ENCODE measurements around the gene ARIH2.

ARIH2 gene

DNA sequence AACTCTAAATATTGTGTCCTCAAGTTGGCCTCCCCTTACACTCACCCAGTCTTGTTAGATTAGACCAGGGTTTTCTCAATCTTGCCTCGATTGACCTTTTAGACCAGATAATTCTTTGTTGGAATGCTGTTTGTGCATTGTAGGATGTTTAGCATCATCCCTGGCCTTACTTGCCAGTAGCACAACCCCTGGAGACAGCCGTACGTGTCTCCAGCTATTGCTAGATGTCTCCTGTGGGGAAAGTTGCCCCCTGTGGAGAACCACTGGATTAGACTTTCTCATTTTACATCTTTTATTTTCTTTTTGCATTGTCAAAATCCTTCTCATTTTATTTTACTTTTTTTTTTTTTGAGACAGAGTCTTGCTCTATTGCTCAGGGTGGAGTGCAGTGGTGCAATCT, 90.8 kb downstream of the ARIH2 start:
- Mint-ChIP-seq H3K27me3 (no peaks in the 10 kb centered on the region), H3K27ac (peak overlapping the region; percentile 67), H3K36me3 (peaks cover 27 to 32% of the 10 kb centered on the region in 2 donors), H3K4me1 (peaks cover 41 to 60% of the 10 kb centered on the region in 2 donors), H3K4me3 (peak overlapping the region in 1 of 2 donors; percentile 41), H3K9me3 (no peaks in the 10 kb centered on the region)
- DNase-seq, result no peak
- no peak for ATAC-seq (replicated peaks)

DNA sequence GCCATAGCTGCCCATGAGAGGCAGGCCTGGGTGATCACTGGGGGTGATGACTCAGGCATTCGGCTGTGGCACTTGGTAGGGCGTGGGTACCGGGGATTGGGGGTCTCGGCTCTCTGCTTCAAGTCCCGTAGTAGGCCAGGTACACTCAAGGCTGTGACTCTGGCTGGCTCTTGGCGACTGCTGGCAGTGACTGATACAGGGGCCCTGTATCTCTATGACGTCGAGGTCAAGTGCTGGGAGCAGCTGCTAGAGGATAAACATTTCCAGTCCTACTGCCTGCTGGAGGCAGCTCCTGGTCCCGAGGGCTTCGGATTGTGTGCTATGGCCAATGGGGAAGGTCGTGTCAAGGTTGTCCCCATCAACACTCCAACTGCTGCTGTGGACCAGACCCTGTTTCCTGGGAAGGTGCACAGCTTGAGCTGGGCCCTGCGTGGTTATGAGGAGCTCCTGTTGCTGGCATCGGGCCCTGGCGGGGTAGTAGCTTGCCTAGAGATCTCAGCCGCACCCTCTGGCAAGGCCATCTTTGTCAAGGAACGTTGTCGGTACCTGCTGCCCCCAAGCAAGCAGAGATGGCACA, 93.9 kb downstream of the ARIH2 start:
- Mint-ChIP-seq H3K4me1 (peaks cover 43 to 57% of the 10 kb centered on the region in 2 donors), H3K27ac (no peak overlapping the region), H3K36me3 (peaks cover 40 to 50% of the 10 kb centered on the region in 2 donors), H3K4me3 (no peak overlapping the region), H3K9me3 (no peaks in the 10 kb centered on the region), H3K27me3 (no peaks in the 10 kb centered on the region)
- no peak for DNase-seq
- ATAC-seq (replicated peaks), result no peak

DNA sequence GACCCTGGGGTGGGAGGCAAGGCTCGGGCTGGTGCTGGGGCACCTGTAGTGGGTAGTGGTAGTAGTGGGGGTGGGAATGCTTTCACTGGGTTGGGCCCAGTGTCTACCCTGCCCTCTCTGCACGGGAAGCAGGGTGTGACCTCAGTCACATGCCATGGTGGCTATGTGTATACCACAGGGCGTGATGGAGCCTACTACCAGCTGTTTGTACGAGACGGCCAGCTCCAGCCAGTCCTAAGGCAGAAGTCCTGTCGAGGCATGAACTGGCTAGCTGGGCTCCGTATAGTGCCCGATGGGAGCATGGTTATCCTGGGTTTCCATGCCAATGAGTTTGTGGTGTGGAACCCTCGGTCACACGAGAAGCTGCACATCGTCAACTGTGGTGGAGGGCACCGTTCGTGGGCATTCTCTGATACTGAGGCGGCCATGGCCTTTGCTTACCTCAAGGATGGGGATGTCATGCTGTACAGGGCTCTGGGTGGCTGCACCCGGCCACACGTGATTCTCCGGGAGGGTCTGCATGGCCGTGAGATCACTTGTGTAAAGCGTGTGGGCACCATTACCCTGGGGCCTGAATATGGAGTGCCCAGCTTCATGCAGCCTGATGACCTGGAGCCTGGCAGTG, 94.6 kb downstream of the ARIH2 start:
- no peaks in the 10 kb centered on the region for H3K9me3 Mint-ChIP-seq
- ATAC-seq (replicated peaks), result no peak
- no peaks in the 10 kb centered on the region for H3K27me3 Mint-ChIP-seq
- peaks cover 40 to 57% of the 10 kb centered on the region in 2 donors for H3K4me1 Mint-ChIP-seq
- DNase-seq, result no peak
- H3K4me3 Mint-ChIP-seq, result no peak overlapping the region
- peaks cover 38 to 45% of the 10 kb centered on the region in 2 donors for H3K36me3 Mint-ChIP-seq
- H3K27ac Mint-ChIP-seq, result no peak overlapping the region

DNA sequence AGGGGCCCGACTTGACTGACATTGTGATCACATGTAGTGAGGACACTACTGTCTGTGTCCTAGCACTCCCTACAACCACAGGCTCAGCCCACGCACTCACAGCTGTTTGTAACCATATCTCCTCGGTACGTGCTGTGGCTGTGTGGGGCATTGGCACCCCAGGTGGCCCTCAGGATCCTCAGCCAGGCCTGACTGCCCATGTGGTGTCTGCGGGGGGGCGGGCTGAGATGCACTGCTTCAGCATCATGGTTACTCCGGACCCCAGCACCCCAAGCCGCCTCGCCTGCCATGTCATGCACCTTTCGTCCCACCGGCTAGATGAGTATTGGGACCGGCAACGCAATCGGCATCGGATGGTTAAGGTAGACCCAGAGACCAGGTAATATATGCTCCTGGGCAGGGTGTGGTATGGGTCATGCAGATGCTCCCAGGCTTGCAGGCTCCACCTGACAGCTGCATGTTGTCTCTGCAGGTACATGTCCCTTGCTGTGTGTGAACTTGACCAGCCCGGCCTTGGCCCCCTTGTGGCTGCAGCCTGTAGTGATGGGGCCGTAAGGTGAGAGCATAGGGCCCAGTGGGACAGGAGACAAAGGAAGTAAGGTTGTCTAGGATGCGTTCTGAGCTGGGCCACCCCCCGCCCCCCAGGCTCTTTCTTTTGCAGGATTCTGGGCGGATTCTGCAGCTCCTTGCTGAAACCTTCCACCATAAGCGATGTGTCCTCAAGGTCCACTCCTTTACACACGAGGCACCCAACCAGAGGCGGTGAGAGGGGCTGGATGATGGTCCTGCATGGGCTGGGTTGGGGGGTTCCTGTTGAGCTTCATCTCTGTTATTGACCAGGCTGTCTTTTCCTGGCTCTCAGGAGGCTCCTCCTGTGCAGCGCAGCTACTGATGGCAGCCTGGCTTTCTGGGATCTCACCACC, 95.4 kb downstream of the ARIH2 start:
- DNase-seq, result no peak
- H3K4me3 Mint-ChIP-seq, result no peak overlapping the region
- H3K9me3 Mint-ChIP-seq, result no peaks in the 10 kb centered on the region
- peaks cover 38 to 52% of the 10 kb centered on the region in 2 donors for H3K4me1 Mint-ChIP-seq
- peaks cover 35 to 42% of the 10 kb centered on the region in 2 donors for H3K36me3 Mint-ChIP-seq
- peak overlapping the region; percentile 47 for H3K27ac Mint-ChIP-seq
- no peaks in the 10 kb centered on the region for H3K27me3 Mint-ChIP-seq
- ATAC-seq (replicated peaks), result peak; percentile 46 to 49

DNA sequence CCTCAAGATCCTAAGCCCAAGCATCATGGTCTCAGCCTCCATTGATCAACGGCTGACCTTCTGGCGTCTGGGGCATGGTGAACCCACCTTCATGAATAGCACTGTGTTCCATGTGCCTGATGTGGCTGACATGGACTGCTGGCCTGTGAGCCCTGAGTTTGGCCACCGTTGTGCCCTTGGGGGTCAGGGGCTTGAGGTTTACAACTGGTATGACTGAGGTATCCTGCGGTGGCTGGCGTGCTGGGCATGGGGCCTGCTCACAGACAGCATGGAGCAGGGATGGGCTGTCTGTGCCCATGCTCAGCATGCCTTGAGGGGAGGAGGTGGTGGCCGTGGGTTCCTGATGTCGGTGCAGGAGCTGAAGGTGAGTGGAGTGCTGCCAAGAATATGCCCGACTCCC, 96.4 kb downstream of the ARIH2 start:
- Mint-ChIP-seq H3K4me3 (no peak overlapping the region), H3K36me3 (peaks cover 30 to 39% of the 10 kb centered on the region in 2 donors), H3K27ac (peak overlapping the region; percentile 89), H3K4me1 (peaks cover 33 to 52% of the 10 kb centered on the region in 2 donors), H3K27me3 (no peaks in the 10 kb centered on the region), H3K9me3 (no peaks in the 10 kb centered on the region)
- ATAC-seq (replicated peaks), result no peak
- DNase-seq, result no peak

DNA sequence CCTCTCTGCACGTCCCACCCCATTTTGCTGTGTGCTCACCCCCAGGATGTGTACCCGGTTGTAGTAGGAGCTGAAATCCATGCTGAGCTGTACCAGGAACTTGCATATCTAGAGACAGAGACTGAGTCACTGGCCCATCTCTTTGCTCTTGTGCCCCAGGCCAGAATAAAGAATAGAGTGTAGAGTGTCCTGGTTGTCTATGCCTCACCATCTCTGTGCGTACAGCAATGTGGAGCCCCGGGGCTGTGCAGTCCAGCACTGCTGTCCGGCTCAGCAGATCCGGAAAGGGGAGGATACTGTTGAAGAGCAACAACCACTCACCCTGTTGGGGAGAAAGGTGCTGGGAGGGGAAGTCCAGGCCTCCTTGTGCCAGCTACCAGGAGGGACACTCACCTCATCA, 97.1 kb downstream of the ARIH2 start:
- H3K27ac Mint-ChIP-seq, result no peak overlapping the region
- peaks cover 35 to 45% of the 10 kb centered on the region in 2 donors for H3K36me3 Mint-ChIP-seq
- H3K27me3 Mint-ChIP-seq, result no peaks in the 10 kb centered on the region
- H3K4me3 Mint-ChIP-seq, result no peak overlapping the region
- peaks cover 36 to 57% of the 10 kb centered on the region in 2 donors for H3K4me1 Mint-ChIP-seq
- H3K9me3 Mint-ChIP-seq, result no peaks in the 10 kb centered on the region
- no peak for ATAC-seq (replicated peaks)
- DNase-seq, result no peak

DNA sequence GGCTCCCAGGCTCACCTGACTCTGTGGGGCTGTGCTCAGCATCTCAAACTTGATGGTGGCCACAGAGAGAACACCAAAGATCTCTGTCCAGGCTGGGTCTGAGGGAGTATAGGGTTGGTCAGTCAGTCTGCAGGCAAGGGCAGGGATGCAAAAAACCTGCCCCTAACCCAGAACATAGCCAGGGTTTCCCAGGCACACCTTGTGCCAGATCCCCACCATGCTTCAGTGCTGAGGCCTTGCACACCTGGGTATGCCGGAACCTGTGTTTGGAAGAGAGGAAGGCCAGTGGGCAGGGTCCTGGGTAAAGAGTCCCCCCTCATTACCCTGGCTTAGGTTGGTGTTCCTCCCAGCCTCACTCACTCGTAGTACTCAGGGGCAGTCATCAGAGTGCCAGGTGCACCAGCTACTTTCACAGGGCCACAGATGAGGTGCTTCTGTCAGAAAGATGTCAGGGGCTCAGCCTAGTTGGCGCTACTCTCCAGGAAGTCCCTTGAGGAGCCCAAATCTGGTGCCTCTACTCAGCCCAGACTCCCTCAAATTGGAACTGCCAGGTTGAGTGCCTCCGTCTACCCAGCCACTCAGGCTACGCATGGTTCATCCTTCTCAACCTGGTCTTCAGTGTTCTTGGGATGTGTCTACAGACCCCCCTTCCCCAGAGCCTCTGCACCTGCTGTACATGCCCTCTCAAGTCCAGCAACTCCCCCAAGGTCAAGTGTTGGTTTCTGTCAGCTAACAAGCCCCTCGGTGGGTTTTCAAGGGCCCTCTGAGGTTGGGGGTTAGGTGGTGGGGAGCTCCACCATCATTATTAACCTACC, 98.0 kb downstream of the ARIH2 start:
- peak overlapping the region; percentile 91 to 95 for H3K4me3 Mint-ChIP-seq
- peaks cover 37 to 47% of the 10 kb centered on the region in 2 donors for H3K36me3 Mint-ChIP-seq
- H3K27ac Mint-ChIP-seq, result peak overlapping the region; percentile 99
- H3K4me1 Mint-ChIP-seq, result peaks cover 36 to 55% of the 10 kb centered on the region in 2 donors
- no peaks in the 10 kb centered on the region for H3K27me3 Mint-ChIP-seq
- ATAC-seq (replicated peaks) (no peak), DNase-seq (no peak)
- H3K9me3 Mint-ChIP-seq, result no peaks in the 10 kb centered on the region

DNA sequence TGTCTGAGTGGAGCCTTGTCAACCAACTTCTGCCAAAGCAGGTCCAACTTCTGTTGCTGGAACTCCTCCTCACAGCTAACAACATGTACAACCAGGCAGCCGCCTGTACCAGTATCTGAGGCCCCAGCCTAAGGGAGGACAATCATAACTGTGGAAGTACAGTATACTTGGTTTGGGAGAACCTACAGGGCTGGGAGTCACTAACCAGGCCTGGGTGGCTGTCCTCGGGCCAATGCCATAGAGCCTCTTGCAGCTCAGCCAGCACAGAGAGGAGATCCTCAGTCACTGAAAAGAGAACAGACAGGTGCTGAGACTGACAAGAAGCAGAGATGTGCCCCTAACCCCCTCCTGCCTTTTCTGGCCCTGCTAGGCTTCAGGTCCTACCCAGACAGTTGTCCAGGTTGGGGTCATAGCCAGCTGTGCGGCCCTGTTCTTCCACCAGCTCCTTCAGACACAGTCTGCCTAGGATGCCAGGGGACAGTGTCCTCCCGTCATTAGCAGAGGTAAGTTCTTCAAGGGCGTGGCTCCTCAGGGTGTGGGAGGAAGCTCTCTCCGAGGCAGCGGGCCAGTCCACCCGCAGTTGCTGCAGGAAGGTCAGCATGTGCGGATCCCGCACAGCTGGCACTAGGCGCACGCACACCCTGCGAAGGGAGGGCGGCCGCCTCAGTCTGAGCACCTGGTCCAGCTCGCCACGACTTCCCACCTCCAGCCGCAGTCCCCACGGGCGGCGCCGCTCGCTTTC, 98.8 kb downstream of the ARIH2 start:
- no peak for ATAC-seq (replicated peaks)
- Mint-ChIP-seq H3K36me3 (peaks cover 40 to 41% of the 10 kb centered on the region in 2 donors), H3K4me3 (peak overlapping the region; percentile 91 to 95), H3K4me1 (peaks cover 30 to 50% of the 10 kb centered on the region in 2 donors), H3K27ac (peak overlapping the region; percentile 99), H3K27me3 (no peaks in the 10 kb centered on the region), H3K9me3 (no peaks in the 10 kb centered on the region)
- DNase-seq, result no peak

DNA sequence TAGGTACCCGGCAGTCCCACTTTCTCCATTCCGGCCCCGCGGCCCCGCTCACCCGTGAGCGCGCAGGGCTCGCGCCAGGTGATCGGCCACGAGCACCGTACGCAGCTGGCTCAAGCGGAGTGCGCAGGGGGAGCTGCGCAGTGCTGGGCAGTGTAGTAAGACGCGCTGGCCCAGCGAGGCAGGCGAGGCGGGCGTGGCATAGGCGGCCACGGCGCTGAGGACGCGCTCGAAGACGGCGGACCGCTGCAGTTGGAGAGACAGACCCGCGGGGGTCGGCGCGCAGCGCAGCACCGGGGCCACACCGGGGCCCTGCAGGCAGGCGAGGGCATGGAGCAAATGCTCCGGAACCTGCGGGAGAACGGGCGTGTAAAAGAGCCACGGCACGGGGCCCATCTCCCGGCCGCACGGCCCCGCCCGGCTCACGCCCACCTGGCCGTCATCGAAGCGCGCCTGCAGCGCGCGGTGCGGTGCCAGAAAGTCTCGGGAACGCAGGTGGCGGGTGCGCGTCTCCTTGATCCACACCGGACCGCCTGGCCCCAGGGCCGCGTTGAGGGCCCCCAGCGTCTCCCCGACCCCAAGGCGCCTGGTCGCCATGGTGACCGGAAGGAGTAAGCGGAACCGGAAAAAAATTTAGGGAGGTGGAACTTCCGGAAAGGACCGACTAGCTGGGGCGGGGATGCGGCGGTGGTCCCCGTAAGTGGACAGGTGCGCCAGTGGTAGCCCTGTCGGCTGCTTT, 99.5 kb downstream of the ARIH2 start, which contains the start of gene DALRD3:
DALRD3 (minus strand) TSS at position 610 of the 736 bp plus-strand sequence; CDS start at position 594, 16 bp downstream.
- peak; percentile 22 to 24 for ATAC-seq (replicated peaks)
- Mint-ChIP-seq H3K27me3 (no peaks in the 10 kb centered on the region), H3K4me3 (peak within 1 kb of the TSS; percentile 91 to 95), H3K36me3 (peaks cover 43 to 44% of the 10 kb centered on the region in 2 donors), H3K27ac (peak within 1 kb of the TSS; percentile 99), H3K9me3 (no peaks in the 10 kb centered on the region), H3K4me1 (peaks cover 28 to 56% of the 10 kb centered on the region in 2 donors)
- DNase-seq, result peak; percentile 68

DNA sequence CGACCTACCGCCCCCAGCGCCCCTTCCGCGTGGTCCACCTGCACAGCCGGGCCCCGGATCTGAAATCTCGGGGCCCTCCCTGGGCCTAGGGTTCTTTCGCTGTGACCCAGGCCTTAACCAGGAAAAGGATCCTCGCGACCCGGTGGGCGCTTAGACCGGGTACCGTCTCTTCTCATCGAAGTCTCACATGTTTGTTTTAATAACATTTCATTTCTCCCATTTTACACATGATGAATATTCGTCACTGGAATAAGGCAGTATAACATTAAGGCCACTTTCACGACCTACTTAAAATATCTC, 100.0 kb downstream of the ARIH2 start:
- Mint-ChIP-seq H3K9me3 (no peaks in the 10 kb centered on the region), H3K36me3 (peaks cover 47 to 48% of the 10 kb centered on the region in 2 donors), H3K27me3 (no peaks in the 10 kb centered on the region), H3K4me3 (peak overlapping the region; percentile 91 to 95), H3K27ac (peak overlapping the region; percentile 99), H3K4me1 (peaks cover 26 to 56% of the 10 kb centered on the region in 2 donors)
- ATAC-seq (replicated peaks) (no peak), DNase-seq (no peak)

DNA sequence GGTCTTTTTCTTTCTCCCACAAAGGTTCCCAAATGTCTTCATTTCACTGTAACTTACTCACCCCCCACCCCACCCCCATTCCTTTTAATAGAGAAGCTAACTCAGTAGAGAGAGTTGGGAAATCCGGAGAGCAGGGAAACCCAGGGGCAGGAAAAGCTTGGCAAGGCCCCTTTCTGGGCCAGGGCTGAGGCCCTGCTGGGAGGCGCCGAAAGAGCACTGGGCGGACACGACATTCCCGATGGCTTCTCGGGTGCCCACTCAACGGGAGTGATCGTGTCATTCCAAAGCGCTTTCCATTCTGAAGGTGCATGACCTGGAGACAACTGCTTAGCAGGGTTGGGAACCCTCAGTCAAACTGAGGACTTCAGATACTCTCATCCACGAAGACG, 101.3 kb downstream of the ARIH2 start:
- H3K27ac Mint-ChIP-seq, result peak overlapping the region; percentile 99
- ATAC-seq (replicated peaks) (no peak), DNase-seq (no peak)
- peak overlapping the region; percentile 91 to 95 for H3K4me3 Mint-ChIP-seq
- H3K4me1 Mint-ChIP-seq, result peaks cover 29 to 64% of the 10 kb centered on the region in 2 donors
- no peaks in the 10 kb centered on the region for H3K27me3 Mint-ChIP-seq
- no peaks in the 10 kb centered on the region for H3K9me3 Mint-ChIP-seq
- peaks cover 52% of the 10 kb centered on the region in 2 donors for H3K36me3 Mint-ChIP-seq

DNA sequence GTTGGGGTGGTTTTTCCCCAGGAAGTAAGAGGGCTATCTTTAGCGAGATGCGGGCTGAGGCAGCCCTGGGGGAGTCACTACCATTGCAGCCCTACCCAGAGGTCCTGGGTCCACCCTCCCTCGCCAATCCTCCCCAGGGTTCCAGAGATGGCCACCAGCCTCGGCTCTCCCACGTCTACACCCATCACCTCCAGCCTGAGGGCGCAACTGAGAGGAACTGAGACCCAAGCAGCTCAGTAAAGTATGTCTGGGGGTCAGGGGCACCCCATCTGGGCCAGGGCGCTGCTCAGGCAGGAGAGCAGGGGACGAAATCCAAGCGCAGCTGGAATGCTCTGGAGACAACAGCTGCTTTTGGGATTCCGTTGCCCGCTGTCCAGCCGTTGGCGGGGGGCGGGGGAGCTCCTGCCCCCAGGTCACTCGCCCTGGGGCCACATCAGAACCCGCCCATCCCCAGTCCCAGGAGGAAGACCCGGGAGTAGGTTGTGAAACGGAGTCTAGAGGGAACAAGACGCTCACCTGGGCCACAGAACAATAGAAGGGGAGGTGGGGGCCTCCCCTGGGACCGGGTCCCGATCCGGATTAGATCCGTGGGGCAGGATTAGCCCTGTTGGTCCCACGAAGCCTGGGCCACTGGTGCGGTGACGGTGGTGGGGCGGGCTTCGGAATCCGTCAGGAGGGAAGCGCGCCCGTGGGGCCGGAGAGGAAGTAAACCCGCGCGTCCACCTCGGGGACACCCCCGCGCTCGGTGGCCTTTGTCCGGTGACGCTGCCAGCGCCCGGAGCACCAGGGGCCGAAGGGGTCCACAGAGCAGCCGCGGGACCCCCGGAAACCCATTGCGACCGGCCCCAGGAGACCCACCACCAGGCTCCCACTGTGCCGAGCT, 101.9 kb downstream of the ARIH2 start:
- no peaks in the 10 kb centered on the region for H3K27me3 Mint-ChIP-seq
- peaks cover 32 to 70% of the 10 kb centered on the region in 2 donors for H3K4me1 Mint-ChIP-seq
- DNase-seq (peak; percentile 69), ATAC-seq (replicated peaks) (peak; percentile 4 to 10)
- peak overlapping the region; percentile 91 to 95 for H3K4me3 Mint-ChIP-seq
- H3K9me3 Mint-ChIP-seq, result no peaks in the 10 kb centered on the region
- H3K27ac Mint-ChIP-seq, result peak overlapping the region; percentile 99
- peaks cover 52 to 53% of the 10 kb centered on the region in 2 donors for H3K36me3 Mint-ChIP-seq
